NCI-H2171 treated with DMSO at 0.1 percent for 48 hours (cell line): Measurements from ENCODE around the gene THRB.
"Not testable (repeated sequence)": the region's sequence is repeated elsewhere in the genome, so short reads cannot be mapped to it uniquely, and the experiment has no call there.

Experiments
- DNase-seq: peaks from one replicate; lab custom pipeline; 2025; lab: John Stamatoyannopoulos, UW

THRB gene

DNA sequence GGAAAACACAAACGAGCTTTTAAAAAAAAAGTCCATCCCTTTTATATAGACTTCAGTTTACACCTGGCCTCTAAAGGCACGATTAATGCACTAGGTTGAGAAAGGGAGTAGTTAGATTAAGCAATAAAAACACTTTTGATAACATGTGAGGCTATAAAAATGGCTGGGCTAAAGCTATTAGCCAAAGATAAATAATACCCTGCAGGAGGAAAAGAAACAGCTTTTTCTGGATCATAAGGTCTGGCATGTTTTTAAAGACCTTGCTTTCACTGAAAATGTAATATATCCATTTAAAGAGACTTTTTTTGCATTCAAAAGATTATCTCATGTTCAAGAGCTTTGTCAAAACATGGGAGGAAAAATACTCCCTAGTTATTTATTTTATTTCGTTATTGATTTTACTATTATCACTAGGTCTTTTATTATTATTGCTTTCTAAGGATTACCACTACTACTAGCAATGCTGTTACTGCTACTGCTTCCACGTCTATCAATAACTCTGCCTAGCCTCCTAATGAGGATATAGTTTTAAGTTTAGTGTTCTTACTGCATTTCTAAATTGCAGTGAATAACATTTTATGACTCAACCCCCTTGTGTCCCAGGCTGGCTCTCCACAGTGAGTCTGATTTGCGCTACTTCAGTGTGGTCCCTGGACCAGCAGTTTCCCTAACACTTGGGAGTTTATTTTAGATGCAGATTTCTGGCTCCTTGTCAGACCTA lies 93.4 kb downstream of the THRB start:
- DNase-seq: no peak

DNA sequence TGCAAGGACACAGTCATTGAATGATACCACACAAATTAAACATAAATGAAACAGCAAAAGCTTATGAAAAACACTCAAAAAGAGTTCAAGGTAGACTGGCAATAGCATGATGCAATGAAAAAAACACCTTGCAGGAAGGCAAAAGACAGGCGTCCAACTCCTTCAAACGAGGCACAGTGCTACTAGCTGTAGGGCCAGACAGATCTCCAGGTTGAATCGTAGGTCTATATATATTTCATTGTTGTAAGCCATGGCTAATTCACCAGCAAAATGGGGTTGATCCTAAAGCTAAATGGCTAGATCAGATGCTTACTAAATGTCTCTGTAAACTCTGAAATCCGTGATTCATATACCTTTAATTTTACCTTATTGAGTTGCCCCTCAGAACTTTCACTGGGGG lies 94.2 kb downstream of the THRB start:
- no peak for DNase-seq

- DNase-seq: no peak
These were observed 94.6 kb downstream of the THRB start for GRCh38 chr3:24400015-24400414.

GRCh38 chr3:24399614-24400013 lies 95.0 kb downstream of the THRB start:
- no peak for DNase-seq

GRCh38 chr3:24398712-24399111 lies 95.9 kb downstream of the THRB start:
- not testable (repeated sequence) for DNase-seq

- DNase-seq: no peak
These were observed 98.3 kb downstream of the THRB start for GRCh38 chr3:24396338-24396737.

DNA sequence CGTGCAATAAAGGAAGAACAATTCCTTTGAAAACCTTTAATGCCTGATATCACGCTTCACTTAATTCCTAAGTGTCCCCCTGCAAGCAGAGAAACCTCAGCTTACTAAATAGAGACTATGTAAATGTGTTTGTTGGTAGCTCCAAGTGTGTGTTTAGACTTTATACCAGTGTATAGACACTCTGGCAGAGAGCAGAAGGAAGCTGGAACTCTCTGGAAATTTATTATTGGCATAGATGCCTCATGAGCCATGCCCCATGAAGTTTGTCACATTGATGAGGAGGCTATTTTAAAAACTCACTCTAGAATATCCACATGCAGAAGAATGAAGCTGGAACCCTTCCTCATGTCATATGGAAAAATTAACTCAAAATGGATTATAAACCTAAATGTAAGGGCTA lies 99.9 kb downstream of the THRB start:
- DNase-seq: no peak

- DNase-seq: no peak
These were observed 101.3 kb downstream of the THRB start for GRCh38 chr3:24393316-24393715.

- DNase-seq: no peak
These were observed 104.2 kb downstream of the THRB start for GRCh38 chr3:24390169-24391130.

GRCh38 chr3:24389108-24390090 lies 105.3 kb downstream of the THRB start:
- DNase-seq: no peak

GRCh38 chr3:24388611-24389010 lies 106.0 kb downstream of the THRB start:
- no peak for DNase-seq

DNA sequence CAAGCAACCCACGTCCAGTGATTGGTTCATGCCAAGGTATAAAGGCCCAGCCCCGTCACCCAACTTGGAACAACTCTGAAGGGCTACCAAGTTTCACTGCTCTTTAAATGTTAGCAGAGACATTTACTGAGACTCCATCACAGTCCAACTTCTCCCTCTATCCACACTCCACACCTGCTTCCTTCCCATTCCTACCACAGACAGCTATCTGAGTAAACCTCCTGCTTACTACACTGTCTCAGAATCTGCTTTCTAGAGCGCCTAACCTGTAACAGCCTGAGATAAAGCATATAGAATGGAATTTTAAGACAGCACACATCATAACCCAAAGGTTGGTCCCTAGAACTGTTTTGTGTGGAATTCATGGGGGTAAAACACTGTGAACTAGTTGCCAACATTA lies 106.5 kb downstream of the THRB start:
- DNase-seq: no peak

- DNase-seq: no peak
These were observed 107.2 kb downstream of the THRB start for GRCh38 chr3:24387493-24387892.

DNA sequence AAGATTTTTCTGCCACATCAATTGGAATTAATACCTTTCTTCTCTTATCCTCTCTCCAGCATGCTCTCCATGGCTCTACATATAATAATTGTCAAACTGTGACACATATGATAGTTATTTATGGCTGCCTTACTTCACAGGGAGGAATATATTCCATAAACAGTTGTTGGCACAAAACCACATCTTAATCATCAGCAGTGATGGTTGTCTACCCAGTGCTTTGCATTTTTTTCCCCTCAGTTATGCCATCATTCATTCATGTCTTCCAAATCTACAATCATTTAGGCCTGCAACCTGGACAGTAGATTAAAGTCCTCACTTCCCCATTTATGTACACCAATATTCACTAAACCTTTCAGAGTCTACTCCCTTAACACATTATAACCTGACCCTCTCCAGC lies 107.7 kb downstream of the THRB start:
- DNase-seq: no peak

- DNase-seq: no peak
These were observed 108.2 kb downstream of the THRB start for GRCh38 chr3:24386458-24386857.

- no peak for DNase-seq
These were observed 109.5 kb downstream of the THRB start for GRCh38 chr3:24385012-24385615.

DNA sequence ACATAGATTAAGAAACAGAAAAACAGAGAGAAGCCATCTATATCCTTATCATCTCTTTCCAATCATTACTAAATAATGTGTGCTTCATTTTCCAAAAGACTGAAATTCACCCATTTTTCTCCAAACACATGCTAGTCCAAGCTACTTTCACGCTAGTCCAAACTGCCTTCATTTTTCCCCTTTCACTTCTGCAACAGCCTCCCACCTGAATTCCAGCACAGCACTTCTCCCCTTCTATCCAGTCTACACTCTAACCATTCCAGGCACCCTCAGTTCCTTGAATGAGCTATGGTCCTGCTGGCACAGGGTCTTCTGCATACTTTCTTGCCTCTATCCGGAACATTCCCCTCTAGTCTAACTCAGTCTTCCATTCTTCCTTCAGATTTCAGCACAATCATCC lies 112.0 kb downstream of the THRB start:
- DNase-seq: no peak

DNA sequence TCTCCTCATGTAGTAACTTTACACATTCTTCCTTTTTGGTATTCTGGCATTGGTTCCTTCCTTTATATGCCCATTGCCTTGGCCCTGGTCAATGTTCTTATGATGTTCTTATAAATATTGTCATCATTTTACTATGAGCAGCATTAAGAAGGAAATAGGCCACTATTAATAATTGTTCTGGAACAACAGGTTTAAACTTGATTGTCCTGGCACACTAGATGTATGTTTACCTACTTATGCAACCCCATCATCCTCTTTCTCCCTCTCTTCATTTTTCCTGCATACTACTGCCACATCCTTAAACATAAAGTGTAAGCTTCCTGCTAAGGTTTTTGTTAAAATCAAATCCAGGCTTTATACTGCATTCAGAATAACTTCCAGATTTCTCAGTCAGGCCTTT lies 114.7 kb downstream of the THRB start:
- no peak for DNase-seq

GRCh38 chr3:24378313-24378712 lies 116.3 kb downstream of the THRB start:
- no peak for DNase-seq

GRCh38 chr3:24377218-24377993 lies 117.2 kb downstream of the THRB start:
- no peak for DNase-seq

GRCh38 chr3:24375947-24376384 lies 118.7 kb downstream of the THRB start:
- DNase-seq: no peak
